Measurements from ENCODE around the gene OTUD3. TPM values are rescaled to one million over a fixed set of nuclear protein-coding genes. Genes with fewer than 3 reads are reported as not detected.

The OTUD3 gene
- total RNA-seq, 1 experiment from 2014 or later: 15.1 TPM

- Histone ChIP-seq H3K4me1 (no peaks in the 10 kb centered on the region), H3K27me3 (replicated peaks; ENCODE audit: control insufficient read depth, insufficient read depth, low read length) (no peaks in the 10 kb centered on the region), H3K36me3 (ENCODE audit: control insufficient read depth, insufficient read depth, low read length) (no peaks in the 10 kb centered on the region), H3K9me3 (no peaks in the 10 kb centered on the region), H3K4me3 (ENCODE audit: low read depth, low read length) (no peak overlapping the region)
- no peak for TF ChIP-seq CTCF (IDR thresholded peaks at IDR 0.05; ENCODE audit: insufficient read depth in 1 of 2, low read depth in 1 of 2, low read length in 1 of 2, severe bottlenecking in 1 of 2, unreplicated experiment in 1 of 2)
- DNase-seq: no peak
- Mint-ChIP-seq H3K9me3 (ENCODE audit: unreplicated experiment) (no peaks in the 10 kb centered on the region), H3K27ac (ENCODE audit: unreplicated experiment) (no peak overlapping the region), H3K36me3 (ENCODE audit: insufficient read depth, unreplicated experiment) (peaks cover 32% of the 10 kb centered on the region), H3K4me3 (ENCODE audit: unreplicated experiment) (no peak overlapping the region), H3K27me3 (ENCODE audit: insufficient read depth, unreplicated experiment) (no peaks in the 10 kb centered on the region), H3K4me1 (ENCODE audit: low read depth, unreplicated experiment) (no peaks in the 10 kb centered on the region)
- ChIA-PET CTCF (no interaction called here), POLR2A (no interaction called here)
- intact Hi-C loops (cut with micrococcal nuclease; ENCODE audit: unreplicated experiment): no loop called here
- BruUV-seq (replicated peaks): no TSS peak
Observed at GRCh38 chr1:19892628-19893168, 10.5 kb downstream of the OTUD3 start.

GRCh38 chr1:19893687-19894086 lies 11.5 kb downstream of the OTUD3 start:
- CTCF ChIA-PET: interaction anchor here (0.5 kb wide), 1 partner anchor 727 kb away, joined by 3 read pairs; no protein-coding TSS in a partner anchor
- Mint-ChIP-seq H3K4me1 (ENCODE audit: low read depth, unreplicated experiment) (no peaks in the 10 kb centered on the region), H3K36me3 (ENCODE audit: insufficient read depth, unreplicated experiment) (peaks cover 26% of the 10 kb centered on the region), H3K4me3 (ENCODE audit: unreplicated experiment) (no peak overlapping the region), H3K27ac (ENCODE audit: unreplicated experiment) (no peak overlapping the region), H3K9me3 (ENCODE audit: unreplicated experiment) (no peaks in the 10 kb centered on the region), H3K27me3 (ENCODE audit: insufficient read depth, unreplicated experiment) (no peaks in the 10 kb centered on the region)
- no peak overlapping the region for H3K4me3 ChIP-seq (ENCODE audit: low read depth, low read length)
- POLR2A ChIA-PET: no interaction called here
- no peak for TF ChIP-seq CTCF (IDR thresholded peaks at IDR 0.05; ENCODE audit: insufficient read depth in 1 of 2, low read depth in 1 of 2, low read length in 1 of 2, severe bottlenecking in 1 of 2, unreplicated experiment in 1 of 2)
- H3K9me3 ChIP-seq: no peaks in the 10 kb centered on the region
- H3K36me3 ChIP-seq (ENCODE audit: control insufficient read depth, insufficient read depth, low read length): no peaks in the 10 kb centered on the region; the same call in 1 of the 2 replicates
- DNase-seq: no peak
- no peaks in the 10 kb centered on the region for H3K4me1 ChIP-seq
- no TSS peak for BruUV-seq (replicated peaks)
- intact Hi-C loops (cut with micrococcal nuclease; ENCODE audit: unreplicated experiment): no loop called here
- no peaks in the 10 kb centered on the region for H3K27me3 ChIP-seq (replicated peaks; ENCODE audit: control insufficient read depth, insufficient read depth, low read length)

GRCh38 chr1:19894218-19894617 lies 12.0 kb downstream of the OTUD3 start:
- H3K27me3 Mint-ChIP-seq (ENCODE audit: insufficient read depth, unreplicated experiment): no peaks in the 10 kb centered on the region
- no peaks in the 10 kb centered on the region for H3K27me3 ChIP-seq (replicated peaks; ENCODE audit: control insufficient read depth, insufficient read depth, low read length)
- TF ChIP-seq CTCF (IDR thresholded peaks at IDR 0.05; ENCODE audit: insufficient read depth in 1 of 2, low read depth in 1 of 2, low read length in 1 of 2, severe bottlenecking in 1 of 2, unreplicated experiment in 1 of 2): no peak
- H3K36me3 Mint-ChIP-seq (ENCODE audit: insufficient read depth, unreplicated experiment): peaks cover 31% of the 10 kb centered on the region
- no TSS peak for BruUV-seq (replicated peaks)
- no peaks in the 10 kb centered on the region for H3K4me1 ChIP-seq
- DNase-seq: no peak
- no peak overlapping the region for H3K27ac Mint-ChIP-seq (ENCODE audit: unreplicated experiment)
- intact Hi-C loops (cut with micrococcal nuclease; ENCODE audit: unreplicated experiment): no loop called here
- no peaks in the 10 kb centered on the region; the same call in 1 of the 2 replicates for H3K36me3 ChIP-seq (ENCODE audit: control insufficient read depth, insufficient read depth, low read length)
- no peak overlapping the region for H3K4me3 ChIP-seq (ENCODE audit: low read depth, low read length)
- H3K4me3 Mint-ChIP-seq (ENCODE audit: unreplicated experiment): no peak overlapping the region
- CTCF ChIA-PET: no interaction called here
- H3K4me1 Mint-ChIP-seq (ENCODE audit: low read depth, unreplicated experiment): no peaks in the 10 kb centered on the region
- POLR2A ChIA-PET: no interaction called here
- H3K9me3 ChIP-seq: no peaks in the 10 kb centered on the region
- no peaks in the 10 kb centered on the region for H3K9me3 Mint-ChIP-seq (ENCODE audit: unreplicated experiment)

Data from Caco-2 (cell line).